Fibroblast of lung (primary cell): ENCODE data around the gene DRD1. TPM values are rescaled to one million over a fixed set of nuclear protein-coding genes. Genes with fewer than 3 reads are reported as not detected.

ENCODE experiments used
- DNase-seq, 2 donors: peaks; one replicate each; pipeline versions ENCODE4 v3.0.0 to v3.0.0-alpha.2; 2010; ENCODE audit warnings: low read depth in 2 of 2
- H2AFZ ChIP-seq: 2 replicates; pipeline ENCODE4 v1.5.1; 2012; ENCODE audit warnings: low read length, control low read depth, inconsistent platforms
- H3K27ac ChIP-seq: 2 replicates; pipeline ENCODE4 v1.5.1; 2011; ENCODE audit warnings: low read length, control low read depth; ENCODE audit not compliant: insufficient read depth
- H3K27me3 ChIP-seq: 2 replicates; pipeline ENCODE4 v1.5.1; 2011; ENCODE audit warnings: mild to moderate bottlenecking, low read length; ENCODE audit not compliant: control insufficient read depth, insufficient read depth
- H3K36me3 ChIP-seq: 2 replicates; pipeline ENCODE4 v1.5.1; 2011; ENCODE audit warnings: low read length; ENCODE audit not compliant: control insufficient read depth, insufficient read depth
- H3K4me1 ChIP-seq: 2 replicates; pipeline ENCODE4 v1.5.1; 2011; ENCODE audit warnings: low read length; ENCODE audit not compliant: control insufficient read depth, insufficient read depth; ENCODE audit errors: extremely low read depth
- H3K4me2 ChIP-seq: 2 replicates; pipeline ENCODE4 v1.5.1; 2011; ENCODE audit warnings: low read length, control low read depth; ENCODE audit not compliant: insufficient read depth; ENCODE audit errors: extremely low read depth
- H3K4me3 ChIP-seq, 4 experiments: fragments of 200-600 bp in 1 of 4; sonication (generic) in 1 of 4; replicated peaks in 1 of 4; 2 replicates each; pipeline ENCODE4 v1.5.1; 2011 to 2016; ENCODE audit warnings: low read length in 4 of 4, low read depth in 3 of 4, mild to moderate bottlenecking in 3 of 4, control low read depth in 2 of 4, inconsistent platforms in 1 of 4, mixed read lengths in 1 of 4; ENCODE audit not compliant: insufficient read depth in 1 of 4; ENCODE audit errors: control extremely low read depth in 1 of 4
- H3K79me2 ChIP-seq: 2 replicates; pipeline ENCODE4 v1.5.1; 2012; ENCODE audit warnings: mild to moderate bottlenecking, low read length, inconsistent platforms; ENCODE audit not compliant: control insufficient read depth, insufficient read depth
- H3K9ac ChIP-seq: 2 replicates; pipeline ENCODE4 v1.5.1; 2011; ENCODE audit warnings: mild to moderate bottlenecking, low read length, control low read depth; ENCODE audit not compliant: insufficient read depth
- H3K9me3 ChIP-seq: 2 replicates; pipeline ENCODE4 v1.5.1; 2012; ENCODE audit warnings: low read depth, low read length; ENCODE audit not compliant: control insufficient read depth, insufficient read depth
- H4K20me1 ChIP-seq: 2 replicates; pipeline ENCODE4 v1.5.1; 2011; ENCODE audit warnings: low read length; ENCODE audit not compliant: control insufficient read depth, insufficient read depth; ENCODE audit errors: extremely low read depth
- EZH2 ChIP-seq: IDR thresholded peaks from 2 replicates; pipeline ENCODE4 v1.5.1; 2012; ENCODE audit warnings: low read length, control low read depth, mild to moderate bottlenecking; ENCODE audit errors: missing control alignments
- polyA plus RNA-seq, 2 donors: library from polyadenylated mRNA; depleted of rRNA in 1 of 2; stranded (reverse) in 1 of 2; unstranded in 1 of 2; fragments of >200 nt; gene quantifications; 2 replicates each; pipeline ENCODE4 v1.2.1, GENCODE V29; 2011 to 2012; ENCODE audit warnings: missing spikeins in 1 of 2
- total RNA-seq: library from RNA; depleted of rRNA; stranded (reverse); fragments of >200 nt; gene quantifications from 2 replicates; pipeline ENCODE4 v1.2.1, GENCODE V29; 2014
- TF ChIP-seq, protein P1 (sequence below), 2 donors: IDR thresholded peaks in 1 of 2; conservative IDR thresholded peaks in 1 of 2; 1 replicate in 1 of 2; 2 replicates in 1 of 2; pipeline ENCODE4 v1.5.1; 2011 to 2012; ENCODE audit warnings: low read length in 2 of 2, control low read depth in 1 of 2, inconsistent platforms in 1 of 2, low read depth in 1 of 2, mild to moderate bottlenecking in 1 of 2

DRD1 gene
- total and polyA plus RNA-seq, 2 donors (not counting 1 experiment from before 2014, with no cell fraction given), result 0.19 to 2.0 TPM

DNA sequence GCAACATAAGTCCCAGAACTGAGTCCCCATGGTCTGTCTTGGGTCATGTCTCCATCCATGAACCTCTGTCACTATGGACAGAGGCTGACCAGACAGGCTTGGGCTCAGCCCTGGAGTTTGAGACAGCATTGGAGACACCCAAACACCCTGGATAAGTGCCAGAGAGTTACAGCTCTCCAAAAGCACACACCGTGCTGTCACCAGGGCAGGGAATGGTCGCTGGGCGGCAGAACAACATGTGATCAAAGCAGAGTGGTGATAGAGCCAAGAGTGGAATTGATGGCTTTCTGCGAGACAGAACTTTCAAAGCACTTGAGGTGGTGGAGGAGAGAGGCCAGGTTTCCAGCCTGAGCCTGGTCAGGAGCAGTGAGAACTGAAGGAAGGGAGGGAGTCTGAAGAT lies 50.1 kb downstream of the DRD1 start:
- no peaks in the 10 kb centered on the region for H4K20me1 ChIP-seq
- TF ChIP-seq, protein P1, sequence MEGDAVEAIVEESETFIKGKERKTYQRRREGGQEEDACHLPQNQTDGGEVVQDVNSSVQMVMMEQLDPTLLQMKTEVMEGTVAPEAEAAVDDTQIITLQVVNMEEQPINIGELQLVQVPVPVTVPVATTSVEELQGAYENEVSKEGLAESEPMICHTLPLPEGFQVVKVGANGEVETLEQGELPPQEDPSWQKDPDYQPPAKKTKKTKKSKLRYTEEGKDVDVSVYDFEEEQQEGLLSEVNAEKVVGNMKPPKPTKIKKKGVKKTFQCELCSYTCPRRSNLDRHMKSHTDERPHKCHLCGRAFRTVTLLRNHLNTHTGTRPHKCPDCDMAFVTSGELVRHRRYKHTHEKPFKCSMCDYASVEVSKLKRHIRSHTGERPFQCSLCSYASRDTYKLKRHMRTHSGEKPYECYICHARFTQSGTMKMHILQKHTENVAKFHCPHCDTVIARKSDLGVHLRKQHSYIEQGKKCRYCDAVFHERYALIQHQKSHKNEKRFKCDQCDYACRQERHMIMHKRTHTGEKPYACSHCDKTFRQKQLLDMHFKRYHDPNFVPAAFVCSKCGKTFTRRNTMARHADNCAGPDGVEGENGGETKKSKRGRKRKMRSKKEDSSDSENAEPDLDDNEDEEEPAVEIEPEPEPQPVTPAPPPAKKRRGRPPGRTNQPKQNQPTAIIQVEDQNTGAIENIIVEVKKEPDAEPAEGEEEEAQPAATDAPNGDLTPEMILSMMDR (conservative IDR thresholded peaks at IDR 0.05 in 1 of 2, IDR thresholded peaks at IDR 0.05 in 1 of 2; ENCODE audit: low read depth in 1 of 2, low read length in 2 of 2), result no peak
- no peak for TF ChIP-seq EZH2
- H3K36me3 ChIP-seq, result no peaks in the 10 kb centered on the region
- no peaks in the 10 kb centered on the region for H3K79me2 ChIP-seq
- no peak overlapping the region for H3K27ac ChIP-seq
- no peak overlapping the region for H2AFZ ChIP-seq
- H3K9me3 ChIP-seq, result no peaks in the 10 kb centered on the region
- H3K4me1 ChIP-seq, result no peaks in the 10 kb centered on the region
- no peak overlapping the region for H3K9ac ChIP-seq
- H3K27me3 ChIP-seq, result no peaks in the 10 kb centered on the region
- H3K4me3 ChIP-seq, result no peak overlapping the region
- no peak overlapping the region for H3K4me2 ChIP-seq
- DNase-seq, result no peak

DNA sequence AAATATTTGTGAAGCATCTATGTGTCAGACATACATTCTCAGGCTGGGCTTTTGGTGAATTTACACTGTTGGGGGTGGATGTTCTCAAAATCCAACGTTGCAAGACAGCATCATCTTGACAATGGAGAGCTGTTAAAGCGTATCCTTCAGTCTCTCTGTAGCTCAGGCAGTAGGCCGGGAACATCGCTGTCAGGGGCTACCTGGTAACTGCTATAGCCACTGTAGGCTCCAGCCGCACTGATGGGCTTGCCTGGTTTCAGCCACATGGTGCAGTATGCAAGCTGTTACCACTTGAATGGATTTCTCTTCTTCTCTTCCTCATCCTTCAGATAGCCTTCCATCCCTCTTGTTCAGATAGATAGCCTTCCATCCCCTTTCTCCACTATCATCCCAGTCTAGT lies 51.7 kb downstream of the DRD1 start:
- H3K79me2 ChIP-seq, result no peaks in the 10 kb centered on the region
- H3K4me3 ChIP-seq, result no peak overlapping the region
- no peaks in the 10 kb centered on the region for H3K4me1 ChIP-seq
- no peak overlapping the region for H2AFZ ChIP-seq
- DNase-seq, result no peak
- H4K20me1 ChIP-seq, result no peaks in the 10 kb centered on the region
- no peaks in the 10 kb centered on the region for H3K27me3 ChIP-seq
- H3K27ac ChIP-seq, result no peak overlapping the region
- no peak overlapping the region for H3K9ac ChIP-seq
- no peaks in the 10 kb centered on the region for H3K9me3 ChIP-seq
- TF ChIP-seq EZH2, result no peak
- TF ChIP-seq, protein P1 (conservative IDR thresholded peaks at IDR 0.05 in 1 of 2, IDR thresholded peaks at IDR 0.05 in 1 of 2; ENCODE audit: low read depth in 1 of 2, low read length in 2 of 2), result no peak
- H3K4me2 ChIP-seq, result no peak overlapping the region
- no peaks in the 10 kb centered on the region for H3K36me3 ChIP-seq

DNA sequence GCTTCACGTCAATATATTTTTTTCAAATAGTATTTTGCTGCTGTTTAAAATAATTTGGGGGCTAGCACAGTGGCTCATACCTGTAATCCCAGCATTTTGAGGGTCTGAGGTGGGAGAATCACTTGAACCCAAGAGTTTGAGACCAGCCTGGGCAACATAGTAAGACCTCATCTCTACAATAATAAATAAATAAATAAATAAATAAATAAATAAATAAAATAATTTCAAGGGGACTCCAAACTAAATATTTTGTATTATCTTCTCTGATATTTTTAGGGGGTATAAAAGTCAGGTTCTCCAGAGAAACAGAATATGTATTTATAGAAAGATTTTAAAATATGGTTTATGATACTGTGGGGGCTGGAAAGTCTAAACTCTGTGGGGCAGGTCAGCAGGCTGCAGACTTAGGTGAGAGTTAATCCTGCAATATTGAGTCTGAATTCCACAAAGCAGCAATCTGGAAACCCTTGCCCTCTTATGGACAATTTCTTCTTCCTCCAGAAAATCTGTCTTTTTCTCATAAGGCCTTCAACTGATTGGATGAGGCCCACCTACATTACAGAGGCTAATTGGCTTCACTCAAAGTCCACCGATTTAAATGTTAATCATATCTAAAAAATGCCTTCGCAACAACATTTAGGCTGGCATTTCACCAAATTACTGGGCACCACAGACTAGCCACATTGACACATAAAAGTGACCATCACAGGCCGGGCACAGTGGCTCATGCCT lies 53.5 kb downstream of the DRD1 start:
- Histone ChIP-seq H3K9me3 (no peaks in the 10 kb centered on the region), H3K27me3 (no peaks in the 10 kb centered on the region), H2AFZ (no peak overlapping the region), H4K20me1 (no peaks in the 10 kb centered on the region), H3K4me1 (no peaks in the 10 kb centered on the region), H3K36me3 (no peaks in the 10 kb centered on the region), H3K4me3 (no peak overlapping the region), H3K79me2 (no peaks in the 10 kb centered on the region), H3K9ac (no peak overlapping the region), H3K27ac (no peak overlapping the region), H3K4me2 (no peak overlapping the region)
- DNase-seq, result no peak
- no peak for TF ChIP-seq EZH2
- TF ChIP-seq, protein P1 (conservative IDR thresholded peaks at IDR 0.05 in 1 of 2, IDR thresholded peaks at IDR 0.05 in 1 of 2; ENCODE audit: low read depth in 1 of 2, low read length in 2 of 2), result no peak

Other genes starting within 250 kb of the DRD1 start
- gene SFXN1, start 34.4 kb upstream of the DRD1 start, total RNA-seq, result 53.7 and 58.3 TPM in 2 replicates
- 125 and 150 TPM in 2 replicates for gene SFXN1, start 34.4 kb upstream of the DRD1 start, polyA plus RNA-seq
- gene HRH2, start 213.9 kb upstream of the DRD1 start, total RNA-seq, result not detected in 2 replicates
- 0.03 TPM in 1 of 2 replicates, not detected in the other for gene HRH2, start 213.9 kb upstream of the DRD1 start, polyA plus RNA-seq